ENCODE measurements around the gene CDK11A.
"Not testable (repeated sequence)": the region's sequence is repeated elsewhere in the genome, so short reads cannot be mapped to it uniquely, and the experiment has no call there.

- TF ChIP-seq MAX (IDR thresholded peaks at IDR 0.05; ENCODE audit: insufficient read depth, insufficient read length); POLR2A (IDR thresholded peaks at IDR 0.05; ENCODE audit: low read depth, low read length); CTCF (IDR thresholded peaks at IDR 0.05; ENCODE audit: extremely low read depth in 1 of 2, insufficient read depth in 1 of 2, low read depth in 1 of 2, low read length in 2 of 2); POLR2AphosphoS5 (IDR thresholded peaks at IDR 0.05; ENCODE audit: insufficient read depth, low read depth, low read length); EZH2 (IDR thresholded peaks at IDR 0.05; ENCODE audit: borderline replicate concordance, low read depth, low read length, severe bottlenecking); JUN (IDR thresholded peaks at IDR 0.05; ENCODE audit: borderline replicate concordance, insufficient read depth, insufficient read length, low read depth); GATA2 (IDR thresholded peaks at IDR 0.05; ENCODE audit: insufficient read depth, insufficient read length, low read depth, low read length); MYC (IDR thresholded peaks at IDR 0.05; ENCODE audit: low read depth, low read length): not testable (repeated sequence)
Observed at GRCh38 chr1:1749941-1750340, 25.8 kb upstream of the CDK11A start.

Data from endothelial cell of umbilical vein (primary cell).